Retinal pigment epithelial cell (primary cell): ENCODE measurements around the gene CHDH.

Experiments used
- DNase-seq: peaks from one replicate; pipeline ENCODE4 v3.0.0-alpha.2; 2010; ENCODE audit warnings: low read depth
- H3K4me3 ChIP-seq: 2 replicates; pipeline ENCODE4 v1.5.1; 2011; ENCODE audit warnings: mild to moderate bottlenecking, low read length, control low read depth, moderate library complexity
- TF ChIP-seq, protein P1 (sequence below): conservative IDR thresholded peaks from 2 replicates; pipeline ENCODE4 v1.5.1; 2011; ENCODE audit warnings: low read depth, low read length, control low read depth, inconsistent platforms

The CHDH gene

DNA sequence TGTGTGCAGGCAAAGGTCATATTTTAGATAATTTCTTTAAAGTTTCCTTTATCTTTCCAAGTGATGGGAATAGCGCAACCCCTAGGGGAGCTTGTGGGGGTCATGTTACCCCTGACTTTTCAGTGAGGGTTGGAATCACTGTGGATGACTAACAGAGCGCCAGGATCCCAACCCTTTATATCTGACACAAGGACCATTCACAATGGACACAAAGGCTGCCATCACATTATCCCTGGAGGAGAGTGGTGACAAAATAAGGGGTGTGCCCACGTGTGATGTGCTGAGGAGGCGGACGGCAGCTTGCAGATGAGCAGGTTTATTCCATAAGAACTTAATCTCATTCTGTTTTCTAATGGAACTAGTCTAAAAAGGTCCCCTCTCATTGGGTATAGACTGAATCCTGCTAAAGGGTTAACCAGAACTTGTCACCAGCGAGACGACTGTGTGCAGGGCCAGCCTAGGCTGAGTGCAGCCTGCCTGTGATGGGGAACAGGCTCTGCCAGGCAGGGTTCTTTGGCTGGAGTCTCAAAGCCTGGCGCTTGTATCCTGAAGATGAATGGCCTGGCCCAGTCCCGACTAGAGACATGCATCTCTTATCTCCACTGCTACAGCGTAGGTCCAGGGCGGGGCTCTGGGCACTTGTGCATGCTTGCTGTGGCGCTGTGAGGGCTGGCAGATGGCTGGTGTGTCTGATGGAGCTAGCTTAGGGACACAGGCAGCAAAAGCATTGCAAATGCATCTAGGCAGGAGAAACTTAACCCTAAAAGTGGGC lies 50.2 kb downstream of the CHDH start:
- no peak overlapping the region for H3K4me3 ChIP-seq
- TF ChIP-seq, protein P1, sequence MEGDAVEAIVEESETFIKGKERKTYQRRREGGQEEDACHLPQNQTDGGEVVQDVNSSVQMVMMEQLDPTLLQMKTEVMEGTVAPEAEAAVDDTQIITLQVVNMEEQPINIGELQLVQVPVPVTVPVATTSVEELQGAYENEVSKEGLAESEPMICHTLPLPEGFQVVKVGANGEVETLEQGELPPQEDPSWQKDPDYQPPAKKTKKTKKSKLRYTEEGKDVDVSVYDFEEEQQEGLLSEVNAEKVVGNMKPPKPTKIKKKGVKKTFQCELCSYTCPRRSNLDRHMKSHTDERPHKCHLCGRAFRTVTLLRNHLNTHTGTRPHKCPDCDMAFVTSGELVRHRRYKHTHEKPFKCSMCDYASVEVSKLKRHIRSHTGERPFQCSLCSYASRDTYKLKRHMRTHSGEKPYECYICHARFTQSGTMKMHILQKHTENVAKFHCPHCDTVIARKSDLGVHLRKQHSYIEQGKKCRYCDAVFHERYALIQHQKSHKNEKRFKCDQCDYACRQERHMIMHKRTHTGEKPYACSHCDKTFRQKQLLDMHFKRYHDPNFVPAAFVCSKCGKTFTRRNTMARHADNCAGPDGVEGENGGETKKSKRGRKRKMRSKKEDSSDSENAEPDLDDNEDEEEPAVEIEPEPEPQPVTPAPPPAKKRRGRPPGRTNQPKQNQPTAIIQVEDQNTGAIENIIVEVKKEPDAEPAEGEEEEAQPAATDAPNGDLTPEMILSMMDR, result no peak
- no peak for DNase-seq

DNA sequence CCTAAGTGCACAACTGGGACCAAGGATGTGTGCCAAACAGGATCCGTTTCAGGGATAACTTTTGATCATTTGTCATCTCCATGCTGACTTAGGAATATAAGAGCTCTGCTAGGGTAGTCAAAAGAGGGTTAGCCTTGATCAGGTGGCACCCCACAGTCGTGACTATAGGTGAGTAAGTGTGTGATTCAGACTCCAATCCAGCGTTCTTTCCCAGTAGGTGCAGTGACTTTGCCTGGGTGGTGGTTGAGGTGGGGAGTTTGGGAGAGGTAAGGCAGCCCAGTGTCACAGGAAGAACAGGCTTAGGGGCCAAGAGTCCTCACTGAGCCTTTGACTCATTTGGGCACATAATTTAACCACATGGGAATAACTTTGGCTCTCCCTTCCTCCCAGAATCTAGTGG lies 51.0 kb downstream of the CHDH start:
- H3K4me3 ChIP-seq, result no peak overlapping the region
- TF ChIP-seq, protein P1, result no peak
- DNase-seq, result no peak

DNA sequence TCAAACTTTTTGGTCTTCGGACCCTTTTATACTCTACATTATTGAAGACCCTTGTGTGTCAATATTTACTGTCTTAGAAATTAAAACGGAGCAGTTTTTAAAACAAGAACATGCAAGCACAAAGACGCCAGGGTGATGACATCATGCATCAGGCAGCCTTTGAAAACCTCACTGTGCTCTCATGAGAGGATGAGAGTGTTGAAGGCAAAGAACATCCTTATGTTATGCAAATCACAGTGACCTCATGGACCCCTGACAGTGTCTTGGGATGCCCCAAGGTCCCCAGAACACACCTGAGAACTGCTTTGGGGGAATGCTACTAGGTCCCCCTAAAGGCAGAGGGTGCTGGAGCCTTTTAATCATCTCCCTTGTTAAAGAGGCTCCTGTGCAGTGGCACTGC lies 51.6 kb downstream of the CHDH start:
- DNase-seq, result no peak
- TF ChIP-seq, protein P1, result no peak
- no peak overlapping the region for H3K4me3 ChIP-seq

DNA sequence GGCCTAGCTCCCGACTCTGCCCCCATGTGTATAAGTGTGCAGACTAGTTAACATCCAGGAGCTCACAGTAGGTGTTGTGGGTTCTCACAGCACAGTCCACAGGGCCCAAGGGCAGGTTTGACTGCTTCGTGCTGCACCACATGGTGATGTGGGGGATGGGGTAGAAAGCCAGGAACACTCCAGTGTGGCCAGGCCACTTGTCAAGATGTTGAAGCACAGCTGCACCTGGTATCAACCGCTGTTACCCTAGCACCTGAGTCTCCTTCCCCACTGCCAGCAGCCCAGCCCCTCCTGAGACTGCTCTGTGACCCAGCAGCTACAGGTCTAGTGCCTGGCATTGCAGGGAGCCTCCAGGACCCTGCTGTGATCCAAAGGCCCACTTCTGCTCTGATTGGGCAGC lies 53.4 kb downstream of the CHDH start:
- H3K4me3 ChIP-seq, result no peak overlapping the region
- DNase-seq, result no peak
- TF ChIP-seq, protein P1, result no peak

DNA sequence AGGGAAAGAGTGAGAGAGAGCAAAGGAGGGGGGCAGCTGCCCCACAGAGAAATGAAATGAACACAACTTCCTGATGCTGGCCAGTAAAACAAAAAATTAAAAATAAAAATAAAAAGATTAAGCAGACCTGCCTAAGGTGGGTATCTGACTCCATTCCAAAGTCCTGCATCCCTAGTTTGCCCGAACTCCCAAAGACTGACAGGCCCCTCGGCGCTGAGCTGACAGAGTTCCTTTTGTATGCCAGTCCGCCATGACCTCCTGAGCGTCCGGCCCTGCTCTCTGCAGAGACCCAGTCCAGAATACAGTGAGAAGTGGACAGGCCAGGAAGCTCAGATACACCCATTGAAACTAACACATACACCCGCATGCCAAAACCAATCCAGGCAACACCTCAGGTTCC lies 54.9 kb downstream of the CHDH start:
- DNase-seq, result no peak
- no peak overlapping the region for H3K4me3 ChIP-seq
- TF ChIP-seq, protein P1, result no peak

DNA sequence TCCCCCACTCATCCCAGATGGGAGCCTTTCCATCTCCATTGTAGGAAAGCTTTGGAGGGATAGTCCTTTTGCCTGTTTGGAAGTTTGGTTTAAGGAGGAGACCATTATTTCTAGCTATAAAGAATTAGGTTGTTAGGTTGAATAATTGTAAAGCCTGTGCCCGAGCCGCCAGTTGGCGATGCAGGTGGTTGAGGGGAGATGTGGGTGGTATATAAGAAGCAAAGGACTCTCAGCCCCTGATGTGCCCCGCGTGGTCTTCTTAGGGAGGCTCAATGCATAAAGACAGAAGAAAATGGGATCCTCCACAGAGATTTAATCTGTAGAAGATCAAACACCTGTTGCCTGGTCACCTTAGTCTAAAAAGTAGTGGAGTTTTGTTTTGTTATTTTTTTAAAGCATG lies 55.7 kb downstream of the CHDH start:
- TF ChIP-seq, protein P1, result no peak
- H3K4me3 ChIP-seq, result no peak overlapping the region
- DNase-seq, result no peak

DNA sequence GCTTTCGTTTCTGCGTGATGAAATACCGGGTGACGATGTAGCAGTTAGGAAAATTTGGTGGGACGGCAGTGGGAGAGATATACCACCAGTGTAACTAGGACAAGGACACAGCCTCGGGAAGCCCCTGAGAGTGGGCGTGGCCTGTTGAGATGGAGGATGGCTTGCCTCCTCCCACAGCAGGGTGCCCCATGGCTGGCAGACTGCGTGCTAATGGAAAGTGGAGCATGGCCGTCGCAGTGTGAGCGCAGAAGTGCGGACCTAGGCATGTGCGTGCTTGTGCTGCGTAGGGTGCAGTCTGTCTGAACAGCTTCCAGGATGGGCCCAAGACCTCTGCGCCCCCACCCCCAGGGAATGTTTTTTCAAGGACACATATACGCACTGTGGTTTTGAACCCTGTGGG lies 56.8 kb downstream of the CHDH start:
- TF ChIP-seq, protein P1, result no peak
- no peak for DNase-seq
- H3K4me3 ChIP-seq, result no peak overlapping the region
